ENCODE results near the gene MTCH1.
"Not testable (repeated sequence)": the region's sequence is repeated elsewhere in the genome, so short reads cannot be mapped to it uniquely, and the experiment has no call there.

The MTCH1 gene

GRCh38 chr6:36947570-36948351, 38.2 kb downstream of the MTCH1 start:
- peak in 1 of 4 experiments; percentile 26 for DNase-seq

DNA sequence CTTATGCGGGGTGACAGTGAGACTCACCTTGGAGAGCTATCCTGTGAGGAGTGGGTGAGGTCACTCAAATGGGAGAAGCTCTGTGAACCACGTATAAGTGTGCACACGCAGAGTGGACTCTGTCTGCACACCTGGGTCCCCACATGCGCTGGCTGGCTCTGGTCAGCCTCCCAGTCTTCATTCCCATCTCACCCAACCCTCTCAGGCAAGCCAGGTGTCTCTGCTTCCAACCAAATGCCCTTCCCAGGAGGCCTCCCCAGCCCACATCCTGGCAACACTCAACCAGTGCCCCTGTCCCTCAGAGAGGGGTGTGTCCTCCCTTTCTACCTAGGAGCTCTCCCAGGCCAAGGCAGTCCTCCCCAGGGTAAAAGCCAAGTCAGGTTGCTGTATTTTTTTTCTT, 39.5 kb downstream of the MTCH1 start:
- DNase-seq, result no peak

- DNase-seq, result no peak
Observed at GRCh38 chr6:36945301-36945700, 40.7 kb downstream of the MTCH1 start.

DNA sequence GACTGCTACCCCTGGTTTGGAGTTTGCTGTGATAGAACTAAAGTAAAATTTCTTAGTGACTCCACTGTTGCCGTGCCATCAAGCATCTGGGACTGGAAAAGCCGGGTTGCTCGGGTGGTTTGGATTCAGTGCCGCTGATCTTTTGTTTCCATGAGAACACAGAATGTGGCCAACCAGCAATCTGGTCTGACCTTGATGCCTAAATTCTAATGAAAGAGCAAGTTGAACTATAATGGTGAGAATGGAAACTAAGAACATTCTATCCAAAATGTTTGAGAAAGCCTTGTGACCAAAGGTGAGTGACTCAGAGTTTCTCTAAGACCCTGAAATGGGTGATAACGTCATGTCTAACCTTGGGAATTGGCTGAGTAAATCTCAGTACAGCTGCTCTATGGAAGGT, 41.3 kb downstream of the MTCH1 start:
- no peak for DNase-seq

DNA sequence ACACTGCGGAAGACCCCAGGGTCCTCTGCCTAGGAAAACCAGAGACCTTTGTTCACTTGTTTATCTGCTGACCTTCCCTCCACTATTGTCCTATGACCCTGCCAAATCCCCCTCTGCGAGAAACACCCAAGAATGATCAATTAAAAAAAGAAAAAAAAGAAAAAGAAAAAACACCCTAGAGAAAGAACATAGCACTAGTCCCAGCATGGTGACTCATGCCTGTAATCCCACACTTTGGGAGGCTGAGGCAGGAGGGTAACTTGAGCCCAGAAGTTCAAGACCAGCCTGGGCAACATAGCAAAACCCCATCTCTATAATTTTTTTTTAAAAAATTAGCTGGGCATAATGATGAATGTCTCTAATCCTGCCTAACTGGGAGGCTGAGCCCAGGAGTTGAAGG, 43.7 kb downstream of the MTCH1 start:
- DNase-seq, result not testable (repeated sequence)

GRCh38 chr6:36941561-36941960, 44.4 kb downstream of the MTCH1 start:
- DNase-seq, result not testable (repeated sequence)

DNA sequence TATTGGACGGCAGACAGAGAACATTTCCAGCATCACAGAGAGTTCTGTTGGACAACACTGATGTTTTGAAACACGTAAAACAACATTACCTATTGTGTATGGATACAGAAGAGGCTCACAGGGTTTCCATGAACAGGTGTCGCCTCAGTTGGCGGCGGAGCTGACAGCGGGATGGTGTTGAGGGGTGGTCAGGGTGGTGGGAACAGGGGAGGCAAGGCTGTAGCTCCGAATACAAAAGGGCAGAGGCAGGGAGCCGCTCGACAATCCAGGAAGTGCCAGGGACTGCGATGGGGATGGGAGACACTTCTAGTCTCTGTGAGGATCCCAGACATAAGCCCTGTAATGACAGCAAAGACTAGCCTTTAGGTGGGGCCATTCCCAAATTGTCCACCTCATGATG, 46.0 kb downstream of the MTCH1 start:
- DNase-seq, result no peak

DNA sequence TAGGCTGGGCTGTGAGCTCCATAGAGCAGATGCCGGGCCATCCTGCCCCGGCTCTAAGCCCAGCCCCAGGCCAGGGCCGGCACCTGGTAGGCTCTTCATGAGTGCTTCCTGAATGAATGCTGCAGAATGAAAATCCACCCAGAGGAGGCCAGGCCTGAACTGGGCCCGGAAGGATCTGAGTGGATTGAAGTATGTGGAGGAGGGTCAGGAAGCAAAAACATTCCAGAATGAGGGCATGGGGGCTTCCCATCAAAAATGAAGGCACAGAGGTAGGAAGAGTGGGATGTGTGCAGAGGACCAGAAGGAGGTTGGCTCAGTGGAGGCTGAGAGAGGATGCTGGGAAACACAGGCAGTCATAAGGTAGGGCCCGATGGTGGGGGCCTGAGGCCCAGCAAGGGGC, 47.0 kb downstream of the MTCH1 start:
- DNase-seq, result not testable (repeated sequence)

DNA sequence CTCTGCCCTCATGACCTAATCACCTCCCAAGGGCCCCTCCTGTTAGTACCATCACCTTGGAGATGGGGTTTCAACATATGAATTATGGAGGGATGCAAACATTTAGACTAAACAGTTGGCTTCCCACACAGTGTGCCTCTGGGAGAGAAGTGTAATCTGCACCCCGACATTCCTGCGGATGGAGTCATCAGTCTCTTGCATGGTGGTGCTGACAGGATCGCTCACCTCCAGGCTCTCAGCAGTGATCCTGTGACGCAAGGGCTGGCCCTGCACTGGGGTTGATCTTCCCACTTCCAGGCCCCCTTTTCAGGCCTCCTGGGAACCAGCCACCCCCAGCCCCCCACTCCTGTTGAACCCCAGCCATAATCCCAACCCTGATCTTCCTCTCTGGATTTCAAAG, 47.5 kb downstream of the MTCH1 start:
- no peak for DNase-seq

- DNase-seq, result no peak
Observed at GRCh38 chr6:36937896-36938295, 48.1 kb downstream of the MTCH1 start.

- no peak for DNase-seq
Observed at GRCh38 chr6:36936824-36937223, 49.2 kb downstream of the MTCH1 start.

DNA sequence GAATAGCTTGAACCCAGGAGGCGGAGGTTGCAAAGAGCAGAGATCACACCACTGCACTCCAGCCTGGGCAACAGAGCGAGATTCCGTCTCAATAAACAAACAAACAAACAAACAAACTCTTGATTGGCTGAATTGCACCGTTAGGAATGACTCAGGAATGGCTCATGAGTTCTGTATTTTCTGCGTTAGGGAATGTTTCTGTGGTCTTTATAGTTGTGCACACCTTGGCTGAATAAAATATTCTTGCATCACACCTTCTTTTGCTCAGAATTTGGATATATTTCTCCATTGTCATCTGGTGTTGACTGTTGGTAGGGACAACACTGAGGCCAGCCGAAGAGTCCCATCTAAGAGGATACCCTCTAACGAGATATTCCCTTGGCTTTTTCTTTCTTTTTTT, 51.1 kb downstream of the MTCH1 start:
- DNase-seq, result no peak

DNA sequence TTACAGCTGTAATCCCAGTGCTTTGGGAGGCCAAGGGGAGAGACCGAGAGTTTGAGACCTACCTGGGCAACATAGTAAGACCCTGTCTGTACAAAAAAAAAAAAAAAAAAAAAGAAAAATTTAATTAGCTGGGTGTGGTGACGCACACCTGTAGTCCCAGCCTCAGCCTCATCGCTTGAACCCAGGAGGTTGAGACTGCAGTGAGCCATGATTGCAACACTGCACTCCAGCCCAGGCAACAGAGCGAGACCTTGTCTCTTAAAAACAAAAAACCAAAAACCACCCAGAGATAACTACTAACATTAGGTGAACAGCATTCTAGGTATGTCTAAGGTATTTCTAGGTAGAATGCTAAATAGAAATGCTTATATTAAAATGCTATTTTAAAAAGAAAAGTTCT, 52.5 kb downstream of the MTCH1 start:
- DNase-seq, result no peak

DNA sequence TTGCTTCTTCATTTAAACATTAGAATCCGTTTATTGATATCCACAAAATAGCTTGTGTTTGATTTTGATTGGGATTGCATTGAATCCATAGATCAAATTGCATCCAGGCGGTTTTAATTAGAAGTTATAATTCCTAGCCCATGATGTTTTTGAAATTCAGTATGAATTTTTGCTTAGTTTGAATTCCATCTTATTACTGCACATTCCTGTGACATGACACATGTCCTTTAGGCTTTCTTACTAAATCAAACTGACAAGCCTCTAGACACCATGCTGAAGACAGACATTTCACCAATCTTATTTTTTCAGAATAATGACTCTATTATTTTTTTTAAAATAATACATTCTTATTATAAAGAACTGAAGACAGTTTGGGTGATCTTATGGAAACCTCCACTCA, 52.9 kb downstream of the MTCH1 start:
- no peak for DNase-seq

DNA sequence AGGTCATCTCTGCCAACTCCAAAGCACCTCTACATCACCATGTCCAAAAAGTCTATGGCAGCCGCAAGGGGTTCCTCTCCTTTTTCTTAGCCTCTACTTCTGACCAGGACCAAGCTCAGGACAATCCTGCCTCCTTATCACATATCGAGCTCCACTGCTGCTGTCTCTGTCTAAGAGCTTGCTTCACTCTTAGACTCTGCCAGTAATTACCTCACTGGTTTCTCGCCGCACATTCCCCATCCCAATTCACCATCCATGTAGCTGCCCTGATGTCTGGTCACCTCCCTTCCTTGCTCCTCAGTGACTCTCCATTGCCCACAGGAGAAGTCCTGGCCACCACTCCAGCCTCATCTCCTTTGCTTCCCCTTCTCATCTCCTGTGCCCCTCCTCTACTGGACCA, 55.5 kb downstream of the MTCH1 start:
- DNase-seq, result no peak

DNA sequence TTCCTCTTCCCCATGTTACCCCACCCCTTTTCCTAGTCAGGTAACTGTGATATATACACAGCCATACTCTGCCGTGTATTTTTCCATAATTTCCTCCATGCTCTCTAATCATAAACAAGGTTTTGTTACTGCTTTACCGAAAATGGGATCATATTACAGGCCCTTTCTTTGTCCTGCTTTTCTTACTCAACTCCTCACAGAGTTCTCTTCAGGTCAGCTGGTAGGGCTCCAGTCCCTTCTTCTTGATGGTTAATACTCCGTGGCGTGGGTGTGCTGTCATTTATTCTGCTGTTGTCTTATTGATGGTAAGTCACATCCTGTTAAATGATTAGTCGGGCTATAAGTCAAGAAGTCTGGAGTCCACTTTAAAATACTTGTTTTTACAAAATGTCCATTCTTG, 56.4 kb downstream of the MTCH1 start:
- DNase-seq, result no peak

DNA sequence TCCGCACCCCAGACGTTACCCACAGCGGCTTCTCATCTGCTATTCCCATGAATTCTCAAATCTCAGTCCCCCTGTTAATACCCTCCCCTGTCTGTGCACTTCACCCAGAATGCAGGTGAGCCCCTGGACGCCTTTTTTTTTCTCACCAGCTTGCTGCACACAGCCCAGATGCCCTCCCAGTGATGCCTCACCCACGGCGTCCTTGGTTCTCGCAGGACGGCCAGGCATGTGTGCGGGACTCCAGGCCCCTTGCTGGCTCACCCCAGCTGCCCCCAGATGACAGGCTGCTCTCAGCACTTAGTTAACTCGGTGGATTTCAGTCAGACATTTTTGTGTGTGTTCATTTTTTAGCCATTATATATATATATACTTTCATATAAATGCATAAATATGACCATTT, 56.8 kb downstream of the MTCH1 start:
- no peak for DNase-seq

GRCh38 chr6:36928547-36928918, 57.5 kb downstream of the MTCH1 start:
- no peak for DNase-seq

DNA sequence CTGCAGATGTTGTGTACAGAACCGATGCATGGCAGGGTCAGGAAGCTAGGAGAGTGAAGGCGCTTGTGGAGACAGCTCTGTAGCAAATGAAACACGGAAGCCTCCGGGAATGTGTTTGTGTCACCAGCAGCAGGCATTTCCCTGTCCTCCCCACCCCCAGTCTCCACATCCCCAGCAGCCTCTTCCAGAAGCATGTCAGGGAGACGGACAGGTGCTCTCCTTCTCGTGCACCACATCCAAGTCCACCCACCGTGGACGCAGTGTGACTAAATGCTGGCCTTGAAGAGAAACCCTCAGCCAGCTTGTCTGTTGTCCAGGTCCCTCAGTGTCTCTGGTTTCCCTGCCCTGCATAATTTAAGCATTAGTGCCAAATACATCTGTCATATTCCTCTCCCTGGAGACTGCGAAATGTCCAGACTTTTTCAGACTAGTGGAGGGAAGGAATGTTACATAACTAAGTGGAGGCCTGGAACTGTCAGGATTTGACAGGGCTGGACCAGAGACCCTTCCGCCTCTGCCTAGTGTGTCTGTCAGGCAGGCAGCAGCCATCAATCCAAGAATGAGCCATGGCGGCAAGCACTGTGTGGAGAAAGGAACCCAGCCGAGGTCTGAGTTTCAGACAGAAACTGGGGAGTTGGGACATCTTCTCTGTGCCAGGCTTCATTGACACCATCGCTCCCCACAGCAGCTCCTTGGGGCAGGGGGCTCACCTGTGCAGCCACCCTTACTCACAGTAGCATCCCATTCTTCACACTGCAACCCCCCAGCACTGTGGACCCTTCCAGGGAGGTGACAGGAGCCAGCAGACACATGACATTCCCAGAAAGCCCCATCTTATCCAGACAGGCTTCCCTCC, 58.1 kb downstream of the MTCH1 start:
- no peak for DNase-seq

- DNase-seq, result no peak
Observed at GRCh38 chr6:36926708-36927513, 59.1 kb downstream of the MTCH1 start.

GRCh38 chr6:36925809-36926208, 60.2 kb downstream of the MTCH1 start:
- DNase-seq, result no peak

- DNase-seq, result no peak
Observed at GRCh38 chr6:36924778-36925374, 61.1 kb downstream of the MTCH1 start.

GRCh38 chr6:36924131-36924530, 61.9 kb downstream of the MTCH1 start:
- DNase-seq, result no peak
